ENCODE results near the gene LUZP2. TPM values are rescaled to one million over a fixed set of nuclear protein-coding genes. Genes with fewer than 3 reads are reported as not detected.

Gene LUZP2
- total RNA-seq, 1 donor from 2014 or later, result 30.3 TPM

GRCh38 chr11:24567380-24567779 is 70.5 kb downstream of the LUZP2 start:
- no peak for DNase-seq (ENCODE audit: low spot score)

- no peak for DNase-seq (ENCODE audit: low spot score)
Measured at GRCh38 chr11:24572376-24572775, 75.5 kb downstream of the LUZP2 start.

- DNase-seq (ENCODE audit: low spot score), result no peak
Measured at GRCh38 chr11:24574461-24574860, 77.6 kb downstream of the LUZP2 start.

GRCh38 chr11:24575392-24575791 is 78.5 kb downstream of the LUZP2 start:
- DNase-seq (ENCODE audit: low spot score), result peak; percentile 58

- DNase-seq (ENCODE audit: low spot score), result no peak
Measured at GRCh38 chr11:24585192-24585591, 88.3 kb downstream of the LUZP2 start.

GRCh38 chr11:24587635-24588034 is 90.8 kb downstream of the LUZP2 start:
- no peak for DNase-seq (ENCODE audit: low spot score)

- DNase-seq (ENCODE audit: low spot score), result no peak
Measured at GRCh38 chr11:24588081-24588480, 91.2 kb downstream of the LUZP2 start.

- no peak for DNase-seq (ENCODE audit: low spot score)
Measured at GRCh38 chr11:24589064-24589463, 92.2 kb downstream of the LUZP2 start.

GRCh38 chr11:24591283-24591682 is 94.4 kb downstream of the LUZP2 start:
- no peak for DNase-seq (ENCODE audit: low spot score)

GRCh38 chr11:24592360-24592759 is 95.5 kb downstream of the LUZP2 start:
- no peak for DNase-seq (ENCODE audit: low spot score)

GRCh38 chr11:24593332-24593731 is 96.5 kb downstream of the LUZP2 start:
- no peak for DNase-seq (ENCODE audit: low spot score)

- DNase-seq (ENCODE audit: low spot score), result no peak
Measured at GRCh38 chr11:24594401-24594800, 97.5 kb downstream of the LUZP2 start.

- DNase-seq (ENCODE audit: low spot score), result no peak
Measured at GRCh38 chr11:24598641-24599040, 101.8 kb downstream of the LUZP2 start.

- no peak for DNase-seq (ENCODE audit: low spot score)
Measured at GRCh38 chr11:24609192-24610119, 112.6 kb downstream of the LUZP2 start.

GRCh38 chr11:24615451-24616160 is 118.8 kb downstream of the LUZP2 start:
- DNase-seq (ENCODE audit: low spot score), result no peak

GRCh38 chr11:24617856-24618255 is 121.0 kb downstream of the LUZP2 start:
- no peak for DNase-seq (ENCODE audit: low spot score)

GRCh38 chr11:24619900-24620299 is 123.0 kb downstream of the LUZP2 start:
- DNase-seq (ENCODE audit: low spot score), result no peak

GRCh38 chr11:24622262-24622661 is 125.4 kb downstream of the LUZP2 start:
- DNase-seq (ENCODE audit: low spot score), result no peak

- peak; percentile 83 for DNase-seq (ENCODE audit: low spot score)
Measured at GRCh38 chr11:24623121-24623520, 126.3 kb downstream of the LUZP2 start.

GRCh38 chr11:24624432-24624831 is 127.6 kb downstream of the LUZP2 start:
- DNase-seq (ENCODE audit: low spot score), result no peak

- no peak for DNase-seq (ENCODE audit: low spot score)
Measured at GRCh38 chr11:24625975-24626374, 129.1 kb downstream of the LUZP2 start.

GRCh38 chr11:24628224-24628776 is 131.4 kb downstream of the LUZP2 start:
- DNase-seq (ENCODE audit: low spot score), result peak; percentile 32
